Kidney (tissue), 14 donors: Measurements from ENCODE around the gene SLC5A5. TPM values are rescaled to one million over a fixed set of nuclear protein-coding genes. Genes with fewer than 3 reads are reported as not detected.

Source experiments
- DNase-seq, 5 donors: peaks; one replicate each; pipeline ENCODE4 v3.0.0-alpha.2; 2013 to 2020
- FAIRE-seq: peaks from 2 replicates; lab custom pipeline; 2012; peaks lifted over from hg19 to GRCh38; lab: Jason Lieb, UNC
- H3K27ac ChIP-seq, 2 donors: one replicate each; pipeline ENCODE4 v1.7.0; 2013; ENCODE audit warnings: low read depth in 2 of 2, low read length in 2 of 2, inconsistent platforms in 1 of 2
- H3K27me3 ChIP-seq: one replicate; pipeline ENCODE4 v1.7.1; 2013; ENCODE audit warnings: low read length, inconsistent platforms; ENCODE audit not compliant: control insufficient read depth, insufficient read depth
- H3K36me3 ChIP-seq, 3 donors: one replicate each; pipeline versions ENCODE4 v1.7.0 to v1.7.1; 2013; ENCODE audit warnings: low read length in 3 of 3, control low read depth in 1 of 3, inconsistent platforms in 1 of 3; ENCODE audit not compliant: insufficient read depth in 3 of 3, control insufficient read depth in 2 of 3
- H3K4me1 ChIP-seq, 3 donors: one replicate each; pipeline versions ENCODE4 v1.7.0 to v1.7.1; 2013; ENCODE audit warnings: low read length in 3 of 3, inconsistent platforms in 1 of 3, low read depth in 1 of 3; ENCODE audit not compliant: control insufficient read depth in 2 of 3, insufficient read depth in 2 of 3
- H3K4me3 ChIP-seq, 3 donors: one replicate each; pipeline versions ENCODE4 v1.7.0 to v1.8.1; 2013; ENCODE audit warnings: low read length in 3 of 3, control low read depth in 1 of 3, inconsistent platforms in 1 of 3
- H3K9ac ChIP-seq, 3 donors: one replicate each; pipeline versions ENCODE4 v1.7.0 to v1.7.1; 2013; ENCODE audit warnings: low read length in 3 of 3, control low read depth in 1 of 3, inconsistent platforms in 1 of 3
- H3K9me3 ChIP-seq, 3 donors: one replicate each; pipeline versions ENCODE4 v1.7.0 to v1.7.1; 2013; ENCODE audit warnings: low read length in 3 of 3, control low read depth in 1 of 3, inconsistent platforms in 1 of 3; ENCODE audit not compliant: control insufficient read depth in 2 of 3, insufficient read depth in 1 of 3
- CTCF ChIP-seq: IDR thresholded peaks from 3 replicates; pipeline ENCODE4 v1.5.1; 2012; ENCODE audit warnings: mild to moderate bottlenecking, moderate library complexity, borderline replicate concordance; ENCODE audit not compliant: insufficient read depth; ENCODE audit errors: extremely low read depth
- intact Hi-C: fragments of 100-400 bp; cut with DNase I; formaldehyde crosslinking; loops from one replicate; pipeline ENCODE4 v1.11.1; 2022
- polyA plus RNA-seq: library from polyadenylated mRNA; stranded (reverse); fragments of 350-450 nt; fragmentation: Illumina TruSeq; extraction: RNeasy Lipid Tissue Mini Kit (QIAGEN cat#74804); gene quantifications from one replicate; pipeline ENCODE4 v1.2.3, GENCODE V29; 2014; ENCODE audit warnings: low read depth, low replicate concordance; ENCODE audit not compliant: insufficient read depth
- total RNA-seq: library from RNA; stranded (reverse); fragmentation: NEBNext Ultra II Directional; extraction: Animal tissue kit (Norgen Biotek cat#: 25700); gene quantifications from one replicate; pipeline ENCODE4 v1.2.1, GENCODE V29; 2021
- donor health status: control.
- donor health status: control.
- donor health status: control.
- donor health status: control.
- donor health status: control.
- donor health status: DM: yes; HTN: yes; CAD: no.
- donor health status: Normal renal cell carcinoma (clear cell type).

Gene SLC5A5
- total and polyA plus RNA-seq, 2 donors from 2014 or later, result 0.16 TPM; not detected in 1

- no peak for TF ChIP-seq CTCF
- no peak for FAIRE-seq
- no peaks in the 10 kb centered on the region for H3K9me3 ChIP-seq
- H3K4me3 ChIP-seq, result no peak overlapping the region
- H3K4me1 ChIP-seq, result peaks cover 0 to 6% (median 5%) of the 10 kb centered on the region in 3 donors
- H3K9ac ChIP-seq, result no peak overlapping the region
- H3K36me3 ChIP-seq, result no peaks in the 10 kb centered on the region
- H3K27me3 ChIP-seq, result no peaks in the 10 kb centered on the region
- intact Hi-C loops, result loop anchor here (5.0 kb wide), 1 partner anchor 49 kb away; no protein-coding TSS in a partner anchor
- peak; percentile 58 to 87 (median 70) for DNase-seq
- no peak overlapping the region for H3K27ac ChIP-seq
Measured at GRCh38 chr19:17943274-17944221, 71.8 kb downstream of the SLC5A5 start.

GRCh38 chr19:17944301-17944700 lies 72.6 kb downstream of the SLC5A5 start:
- Histone ChIP-seq H3K27me3 (no peaks in the 10 kb centered on the region), H3K36me3 (no peaks in the 10 kb centered on the region), H3K9ac (no peak overlapping the region), H3K27ac (no peak overlapping the region), H3K4me3 (no peak overlapping the region), H3K4me1 (peaks cover 0 to 8% (median 5%) of the 10 kb centered on the region in 3 donors), H3K9me3 (no peaks in the 10 kb centered on the region)
- no peak for FAIRE-seq
- TF ChIP-seq CTCF, result no peak
- intact Hi-C loops, result loop anchor here (5.0 kb wide), 1 partner anchor 48 kb away; no protein-coding TSS in a partner anchor
- no peak for DNase-seq

Other genes with a start within 250 kb of the SLC5A5 start
- 2.2 TPM for gene UNC13A, start 183.6 kb upstream of the SLC5A5 start, total RNA-seq
- 0.06 TPM for gene UNC13A, start 183.6 kb upstream of the SLC5A5 start, polyA plus RNA-seq
- 56.1 TPM for gene MAP1S, start 152.5 kb upstream of the SLC5A5 start, total RNA-seq
- 25.2 TPM for gene MAP1S, start 152.5 kb upstream of the SLC5A5 start, polyA plus RNA-seq
- 5.9 TPM for gene FCHO1, start 120.5 kb upstream of the SLC5A5 start, total RNA-seq
- 0.52 TPM for gene FCHO1, start 120.5 kb upstream of the SLC5A5 start, polyA plus RNA-seq
- 36.2 TPM for gene B3GNT3, start 76.8 kb upstream of the SLC5A5 start, total RNA-seq
- gene B3GNT3, start 76.8 kb upstream of the SLC5A5 start, polyA plus RNA-seq, result 2.0 TPM
- not detected for gene INSL3, start 50.4 kb upstream of the SLC5A5 start, total RNA-seq
- gene INSL3, start 50.4 kb upstream of the SLC5A5 start, polyA plus RNA-seq, result not detected
- gene JAK3, start 24.0 kb upstream of the SLC5A5 start, total RNA-seq, result 30.8 TPM
- gene JAK3, start 24.0 kb upstream of the SLC5A5 start, polyA plus RNA-seq, result 3.5 TPM
- 1,282 TPM for gene RPL18A, start 12.0 kb upstream of the SLC5A5 start, total RNA-seq
- 1,707 TPM for gene RPL18A, start 12.0 kb upstream of the SLC5A5 start, polyA plus RNA-seq
- gene CCDC124, start 61.1 kb downstream of the SLC5A5 start, total RNA-seq, result 59.5 TPM
- 120 TPM for gene CCDC124, start 61.1 kb downstream of the SLC5A5 start, polyA plus RNA-seq
- 0.19 TPM for gene KCNN1, start 95.2 kb downstream of the SLC5A5 start, total RNA-seq
- gene KCNN1, start 95.2 kb downstream of the SLC5A5 start, polyA plus RNA-seq, result 0.37 TPM
- gene ARRDC2, start 136.2 kb downstream of the SLC5A5 start, total RNA-seq, result 68.4 TPM
- gene ARRDC2, start 136.2 kb downstream of the SLC5A5 start, polyA plus RNA-seq, result 20.8 TPM
- 3.2 TPM for gene IL12RB1, start 215.0 kb downstream of the SLC5A5 start, total RNA-seq
- 0.45 TPM for gene IL12RB1, start 215.0 kb downstream of the SLC5A5 start, polyA plus RNA-seq
- gene MAST3, start 225.8 kb downstream of the SLC5A5 start, total RNA-seq, result 16.0 TPM
- 5.6 TPM for gene MAST3, start 225.8 kb downstream of the SLC5A5 start, polyA plus RNA-seq